Kidney epithelial cell (primary cell): ENCODE results near the gene ZNF513. TPM values are rescaled to one million over a fixed set of nuclear protein-coding genes. Genes with fewer than 3 reads are reported as not detected.
"Not testable (repeated sequence)": the region's sequence is repeated elsewhere in the genome, so short reads cannot be mapped to it uniquely, and the experiment has no call there.

Experiments
- DNase-seq: peaks from one replicate; pipeline ENCODE4 v3.0.0-alpha.2; 2010; ENCODE audit warnings: low read depth
- H3K27me3 ChIP-seq: 2 replicates; pipeline ENCODE4 v1.6.0; 2011; ENCODE audit warnings: low read length; ENCODE audit not compliant: control insufficient read depth, insufficient read depth
- H3K36me3 ChIP-seq: 2 replicates; pipeline ENCODE4 v1.5.1; 2011; ENCODE audit warnings: low read length; ENCODE audit not compliant: control insufficient read depth, insufficient read depth
- H3K4me3 ChIP-seq: 2 replicates; pipeline ENCODE4 v1.5.1; 2011; ENCODE audit warnings: low read depth, mild to moderate bottlenecking, control low read depth, low read length
- total RNA-seq: library from RNA; depleted of rRNA; stranded (reverse); fragments of >200 nt; gene quantifications from 2 replicates; pipeline ENCODE4 v1.2.3, GENCODE V29; 2015
- TF ChIP-seq, protein P1 (sequence below): IDR thresholded peaks from 2 replicates; pipeline ENCODE4 v1.5.1; 2011; ENCODE audit warnings: mild to moderate bottlenecking, moderate library complexity, low read length, control low read depth, inconsistent platforms; ENCODE audit not compliant: insufficient read depth, poor library complexity, severe bottlenecking

The ZNF513 gene, protein sequence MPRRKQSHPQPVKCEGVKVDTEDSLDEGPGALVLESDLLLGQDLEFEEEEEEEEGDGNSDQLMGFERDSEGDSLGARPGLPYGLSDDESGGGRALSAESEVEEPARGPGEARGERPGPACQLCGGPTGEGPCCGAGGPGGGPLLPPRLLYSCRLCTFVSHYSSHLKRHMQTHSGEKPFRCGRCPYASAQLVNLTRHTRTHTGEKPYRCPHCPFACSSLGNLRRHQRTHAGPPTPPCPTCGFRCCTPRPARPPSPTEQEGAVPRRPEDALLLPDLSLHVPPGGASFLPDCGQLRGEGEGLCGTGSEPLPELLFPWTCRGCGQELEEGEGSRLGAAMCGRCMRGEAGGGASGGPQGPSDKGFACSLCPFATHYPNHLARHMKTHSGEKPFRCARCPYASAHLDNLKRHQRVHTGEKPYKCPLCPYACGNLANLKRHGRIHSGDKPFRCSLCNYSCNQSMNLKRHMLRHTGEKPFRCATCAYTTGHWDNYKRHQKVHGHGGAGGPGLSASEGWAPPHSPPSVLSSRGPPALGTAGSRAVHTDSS
- total RNA-seq: 10.3 and 11.5 TPM in 2 replicates

GRCh38 chr2:27380626-27381545 is at the start of gene ZNF513:
Gene ZNF513 (minus strand): TSS chr2:27380734. CDS start chr2:27380526, 208 bp downstream.
- peak; percentile 64 for DNase-seq
- H3K4me3 ChIP-seq: peak within 1 kb of the TSS; percentile 74
- no peaks in the 10 kb centered on the region for H3K27me3 ChIP-seq
- TF ChIP-seq, protein P1, sequence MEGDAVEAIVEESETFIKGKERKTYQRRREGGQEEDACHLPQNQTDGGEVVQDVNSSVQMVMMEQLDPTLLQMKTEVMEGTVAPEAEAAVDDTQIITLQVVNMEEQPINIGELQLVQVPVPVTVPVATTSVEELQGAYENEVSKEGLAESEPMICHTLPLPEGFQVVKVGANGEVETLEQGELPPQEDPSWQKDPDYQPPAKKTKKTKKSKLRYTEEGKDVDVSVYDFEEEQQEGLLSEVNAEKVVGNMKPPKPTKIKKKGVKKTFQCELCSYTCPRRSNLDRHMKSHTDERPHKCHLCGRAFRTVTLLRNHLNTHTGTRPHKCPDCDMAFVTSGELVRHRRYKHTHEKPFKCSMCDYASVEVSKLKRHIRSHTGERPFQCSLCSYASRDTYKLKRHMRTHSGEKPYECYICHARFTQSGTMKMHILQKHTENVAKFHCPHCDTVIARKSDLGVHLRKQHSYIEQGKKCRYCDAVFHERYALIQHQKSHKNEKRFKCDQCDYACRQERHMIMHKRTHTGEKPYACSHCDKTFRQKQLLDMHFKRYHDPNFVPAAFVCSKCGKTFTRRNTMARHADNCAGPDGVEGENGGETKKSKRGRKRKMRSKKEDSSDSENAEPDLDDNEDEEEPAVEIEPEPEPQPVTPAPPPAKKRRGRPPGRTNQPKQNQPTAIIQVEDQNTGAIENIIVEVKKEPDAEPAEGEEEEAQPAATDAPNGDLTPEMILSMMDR: no peak
- H3K36me3 ChIP-seq: peaks cover 4% of the 10 kb centered on the region

DNA sequence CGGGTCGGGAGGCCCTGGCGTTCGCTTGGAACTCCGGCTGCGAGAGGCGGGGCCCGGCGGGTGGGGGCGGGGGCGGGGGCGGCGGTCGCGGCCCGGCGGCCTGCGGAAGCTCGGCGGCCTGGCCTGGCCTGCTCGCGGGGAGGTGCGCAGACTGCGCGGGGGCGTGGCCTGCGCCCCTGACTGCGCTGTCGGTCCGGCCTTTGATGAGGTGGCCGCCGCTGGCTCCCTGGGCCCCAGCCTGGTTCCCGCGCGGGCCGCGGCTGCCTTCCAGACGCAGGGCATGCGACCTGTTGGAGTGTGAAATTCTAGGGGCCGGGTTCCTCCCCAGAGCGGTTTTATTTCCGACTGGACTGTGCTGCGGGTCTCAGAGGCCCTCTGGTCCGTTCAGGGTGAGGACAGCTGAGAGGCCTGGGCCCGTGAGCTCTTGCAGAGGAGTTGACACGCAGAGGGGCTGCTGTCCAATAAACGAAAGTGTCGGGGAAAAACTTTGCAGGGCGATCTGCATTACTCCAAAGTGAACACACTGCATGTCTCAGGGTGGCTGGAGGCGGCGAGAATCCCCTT is 48.5 kb upstream of the ZNF513 start:
- TF ChIP-seq, protein P1: no peak
- DNase-seq: no peak
- no peaks in the 10 kb centered on the region for H3K27me3 ChIP-seq
- H3K4me3 ChIP-seq: peak overlapping the region; percentile 60
- H3K36me3 ChIP-seq: no peaks in the 10 kb centered on the region

- no peaks in the 10 kb centered on the region for H3K36me3 ChIP-seq
- TF ChIP-seq, protein P1: no peak
- no peaks in the 10 kb centered on the region for H3K27me3 ChIP-seq
- H3K4me3 ChIP-seq: peak within 1 kb of the TSS; percentile 60
- DNase-seq: no peak
Observed at GRCh38 chr2:27428213-27428977, 47.9 kb upstream of the ZNF513 start, which contains the start of gene NRBP1. Gene NRBP1 (plus strand): TSS chr2:27428631. CDS start chr2:27433274, 4,643 bp downstream.

- no peaks in the 10 kb centered on the region for H3K27me3 ChIP-seq
- H3K36me3 ChIP-seq: no peaks in the 10 kb centered on the region
- DNase-seq: no peak
- TF ChIP-seq, protein P1: no peak
- peak overlapping the region; percentile 60 for H3K4me3 ChIP-seq
Observed at GRCh38 chr2:27427863-27428212, 47.3 kb upstream of the ZNF513 start.

- not testable (repeated sequence) for H3K27me3 ChIP-seq, H3K36me3 ChIP-seq, DNase-seq, H3K4me3 ChIP-seq
Observed at GRCh38 chr2:27425039-27425438, 44.5 kb upstream of the ZNF513 start.
